TTC549 (cell line): ENCODE results near the gene KIAA0930.

Experiments
- FAIRE-seq: peaks from 2 replicates; lab custom pipeline; 2012; peaks lifted over from hg19 to GRCh38; lab: Jason Lieb, UNC

KIAA0930 gene

GRCh38 chr22:45237065-45237990 lies 3.4 kb downstream of the KIAA0930 start:
- no peak for FAIRE-seq

GRCh38 chr22:45235851-45236342 lies 4.8 kb downstream of the KIAA0930 start:
- FAIRE-seq, result no peak

- FAIRE-seq, result no peak
These were observed 5.5 kb downstream of the KIAA0930 start for GRCh38 chr22:45235101-45235777.

- no peak for FAIRE-seq
These were observed 6.9 kb downstream of the KIAA0930 start for GRCh38 chr22:45233827-45234226.

- no peak for FAIRE-seq
These were observed 7.3 kb downstream of the KIAA0930 start for GRCh38 chr22:45233386-45233785.

- FAIRE-seq, result no peak
These were observed 9.4 kb downstream of the KIAA0930 start for GRCh38 chr22:45231293-45231692.

GRCh38 chr22:45230026-45230721 lies 10.5 kb downstream of the KIAA0930 start:
- no peak for FAIRE-seq

- FAIRE-seq, result no peak
These were observed 11.5 kb downstream of the KIAA0930 start for GRCh38 chr22:45229181-45229580.

GRCh38 chr22:45228401-45228754 lies 12.3 kb downstream of the KIAA0930 start:
- FAIRE-seq, result no peak

GRCh38 chr22:45227645-45228400 lies 12.9 kb downstream of the KIAA0930 start:
- FAIRE-seq, result no peak

- no peak for FAIRE-seq
These were observed 14.0 kb downstream of the KIAA0930 start for GRCh38 chr22:45226503-45227186.

- no peak for FAIRE-seq
These were observed 14.8 kb downstream of the KIAA0930 start for GRCh38 chr22:45225732-45226502.

- FAIRE-seq, result no peak
These were observed 15.5 kb downstream of the KIAA0930 start for GRCh38 chr22:45224988-45225731.

- FAIRE-seq, result no peak
These were observed 16.4 kb downstream of the KIAA0930 start for GRCh38 chr22:45224331-45224730.

GRCh38 chr22:45223304-45224117 lies 17.2 kb downstream of the KIAA0930 start:
- no peak for FAIRE-seq

GRCh38 chr22:45221201-45221600 lies 19.5 kb downstream of the KIAA0930 start:
- no peak for FAIRE-seq

- FAIRE-seq, result no peak
These were observed 21.7 kb downstream of the KIAA0930 start for GRCh38 chr22:45218976-45219375.

GRCh38 chr22:45217806-45218205 lies 22.9 kb downstream of the KIAA0930 start:
- no peak for FAIRE-seq

- FAIRE-seq, result no peak
These were observed 23.3 kb downstream of the KIAA0930 start for GRCh38 chr22:45217345-45217744.
